Heart left ventricle (tissue), 13 donors: Measurements from ENCODE around the gene ITPR2.

Experiments used
- CTCF ChIP-seq, 12 donors: fragments of 200-600 bp; sonication (generic) in 4 of 12; IDR thresholded peaks; one replicate each; pipeline versions ENCODE4 v1.5.0 to v1.8.0; 2018 to 2022; ENCODE audit warnings: antibody characterized with exemption in 12 of 12, mild to moderate bottlenecking in 5 of 12
- POLR2A ChIP-seq, 2 donors: fragments of 450-650 bp; IDR thresholded peaks; one replicate each; pipeline ENCODE4 v1.6.1; 2017; ENCODE audit warnings: antibody characterized with exemption in 2 of 2, mild to moderate bottlenecking in 2 of 2, moderate library complexity in 2 of 2
- donor health status: ischemic (EF 13 %, LVEDD 7.1; RV severe dilation, severe dysfunction).
- donor health status: DM: no; HTN: yes; CAD: no.
- donor health status: DM: no; HTN: no; CAD: no.
- donor health status: ischemic (EF 25% LVEDD 6.9; RV normal size, moderate dysfunction).
- donor health status: ischemic (EF 25% LVEDD 5.7; RV mildly dilated, moderate dysfunction).
- donor health status: ischemic (EF 35%, LVEDD 5.7; RV mildly dilated, moderate dysfunction).
- donor health status: nonischemic (EF 11% LVEDD 7.7; RV severe dilation, severe dysfunction).
- donor health status: DM: yes; HTN: yes; CAD: no.
- donor health status: PGD.
- donor health status: ischemic (EF 29% LVEDD 5.4; RV normal size, mild dysfunction).
- donor health status: nonischemic (EF 23%, LVEDD 6.1; RV moderate dilation, normal function).

- TF ChIP-seq CTCF (IDR thresholded peaks at IDR 0.05), result no peak
- TF ChIP-seq POLR2A (IDR thresholded peaks at IDR 0.05), result no peak
These were observed 2.0 kb downstream of the ITPR2 start for GRCh38 chr12:26830783-26831551.
